ENCODE measurements around the gene ELFN1.

The ELFN1 gene

GRCh38 chr7:1768832-1769231 is 98.8 kb downstream of the ELFN1 start:
- Histone ChIP-seq H2AFZ (ENCODE audit: low read depth, low read length, severe bottlenecking) (no peak overlapping the region), H3K9me2 (replicated peaks; ENCODE audit: insufficient read depth, low read length) (no peaks in the 10 kb centered on the region), H3F3A (ENCODE audit: insufficient read depth) (no peaks in the 10 kb centered on the region), H3K79me2 (ENCODE audit: insufficient read depth, low read length) (no peaks in the 10 kb centered on the region), H3K9me3 (ENCODE audit: insufficient read depth, low read length) (no peaks in the 10 kb centered on the region), H3K36me3 (ENCODE audit: low read length) (no peaks in the 10 kb centered on the region), H3K27ac (ENCODE audit: low read depth, low read length) (no peak overlapping the region), H3K4me3 (ENCODE audit: insufficient read depth, low read length, poor library complexity, severe bottlenecking) (no peak overlapping the region), H3K27me3 (ENCODE audit: low read length) (no peaks in the 10 kb centered on the region), H3K9ac (ENCODE audit: low read length) (no peak overlapping the region), H3K4me2 (ENCODE audit: low read depth, low read length, poor library complexity, severe bottlenecking) (no peak overlapping the region), H4K20me1 (ENCODE audit: low read depth, low read length) (no peaks in the 10 kb centered on the region)
- TF ChIP-seq CTCF (IDR thresholded peaks at IDR 0.05; ENCODE audit: insufficient read depth, low read length, poor library complexity, severe bottlenecking) (no peak), EZH2phosphoT487 (conservative IDR thresholded peaks at IDR 0.05; ENCODE audit: low read length) (no peak)

GRCh38 chr7:1769286-1770200 is 99.5 kb downstream of the ELFN1 start:
- H3K4me3 ChIP-seq (ENCODE audit: insufficient read depth, low read length, poor library complexity, severe bottlenecking): no peak overlapping the region

GRCh38 chr7:1770331-1770730 is 100.3 kb downstream of the ELFN1 start:
- no peaks in the 10 kb centered on the region for H3K36me3 ChIP-seq (ENCODE audit: low read length)
- H3K4me3 ChIP-seq (ENCODE audit: insufficient read depth, low read length, poor library complexity, severe bottlenecking): no peak overlapping the region
- H3F3A ChIP-seq (ENCODE audit: insufficient read depth): no peaks in the 10 kb centered on the region
- no peak overlapping the region for H2AFZ ChIP-seq (ENCODE audit: low read depth, low read length, severe bottlenecking)
- no peaks in the 10 kb centered on the region for H3K79me2 ChIP-seq (ENCODE audit: insufficient read depth, low read length)
- no peak overlapping the region for H3K27ac ChIP-seq (ENCODE audit: low read depth, low read length)
- H3K9ac ChIP-seq (ENCODE audit: low read length): no peak overlapping the region
- H3K27me3 ChIP-seq (ENCODE audit: low read length): no peaks in the 10 kb centered on the region; the same call in 1 of the 2 replicates
- H4K20me1 ChIP-seq (ENCODE audit: low read depth, low read length): no peaks in the 10 kb centered on the region
- H3K4me2 ChIP-seq (ENCODE audit: low read depth, low read length, poor library complexity, severe bottlenecking): no peak overlapping the region
- H3K9me2 ChIP-seq (replicated peaks; ENCODE audit: insufficient read depth, low read length): no peaks in the 10 kb centered on the region
- no peaks in the 10 kb centered on the region for H3K9me3 ChIP-seq (ENCODE audit: insufficient read depth, low read length)
- TF ChIP-seq CTCF (IDR thresholded peaks at IDR 0.05; ENCODE audit: insufficient read depth, low read length, poor library complexity, severe bottlenecking) (no peak), EZH2phosphoT487 (conservative IDR thresholded peaks at IDR 0.05; ENCODE audit: low read length) (no peak)

More at GRCh38 chr7:1769286-1770200, 99.5 kb downstream of the ELFN1 start:
- no peaks in the 10 kb centered on the region for H4K20me1 ChIP-seq (ENCODE audit: low read depth, low read length)
- H3F3A ChIP-seq (ENCODE audit: insufficient read depth): no peaks in the 10 kb centered on the region
- H3K9ac ChIP-seq (ENCODE audit: low read length): no peak overlapping the region
- no peaks in the 10 kb centered on the region for H3K36me3 ChIP-seq (ENCODE audit: low read length)
- no peaks in the 10 kb centered on the region for H3K9me3 ChIP-seq (ENCODE audit: insufficient read depth, low read length)
- TF ChIP-seq CTCF (IDR thresholded peaks at IDR 0.05; ENCODE audit: insufficient read depth, low read length, poor library complexity, severe bottlenecking) (no peak), EZH2phosphoT487 (conservative IDR thresholded peaks at IDR 0.05; ENCODE audit: low read length) (no peak)
- H3K4me2 ChIP-seq (ENCODE audit: low read depth, low read length, poor library complexity, severe bottlenecking): no peak overlapping the region
- no peaks in the 10 kb centered on the region; the same call in 1 of the 2 replicates for H3K27me3 ChIP-seq (ENCODE audit: low read length)
- H2AFZ ChIP-seq (ENCODE audit: low read depth, low read length, severe bottlenecking): no peak overlapping the region
- no peaks in the 10 kb centered on the region for H3K9me2 ChIP-seq (replicated peaks; ENCODE audit: insufficient read depth, low read length)
- no peaks in the 10 kb centered on the region for H3K79me2 ChIP-seq (ENCODE audit: insufficient read depth, low read length)
- H3K27ac ChIP-seq (ENCODE audit: low read depth, low read length): no peak overlapping the region
